GM21723 (cell line): ENCODE data around the gene KCNIP1.

Experiments used
- ATAC-seq: cut with Tn5 transposase; IDR thresholded peaks from one replicate; pipeline ENCODE4 v1.9.1; 2021; ENCODE audit warnings: mild to moderate bottlenecking, moderate library complexity; ENCODE audit not compliant: unreplicated experiment

Gene KCNIP1

GRCh38 chr5:170508036-170508435 lies 4.2 kb downstream of the KCNIP1 start:
- ATAC-seq: no peak

DNA sequence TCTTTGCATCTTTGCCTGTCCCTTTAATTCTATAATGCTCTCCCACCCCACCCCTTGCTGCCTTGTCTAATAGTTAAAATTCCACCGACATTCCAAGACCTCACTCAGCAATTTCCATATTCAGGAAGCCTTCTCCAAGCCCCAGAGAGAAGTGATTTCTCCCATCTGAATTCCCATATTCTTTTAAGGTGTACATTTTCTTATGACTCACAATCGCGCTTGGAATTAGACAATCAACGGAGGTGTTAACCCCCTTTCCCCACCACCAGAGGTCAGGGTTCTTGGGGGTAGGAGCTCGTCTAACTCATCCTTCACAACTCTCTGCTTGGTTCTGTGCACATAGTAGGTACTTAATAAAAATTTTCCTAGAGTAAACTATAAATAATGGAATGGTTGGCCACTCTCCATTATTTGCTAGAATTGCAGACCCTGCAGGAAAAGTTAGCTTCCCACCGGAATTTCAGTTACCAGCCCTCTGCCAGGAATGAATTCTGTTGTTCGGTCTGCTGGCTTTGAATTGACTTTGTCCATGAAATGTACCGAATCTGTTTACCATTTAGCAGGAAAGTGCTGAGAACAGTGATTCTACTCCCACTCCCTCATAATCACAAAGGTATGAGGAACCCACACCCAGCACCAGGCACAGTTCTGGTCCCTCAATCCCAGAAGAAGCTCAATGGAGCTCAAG lies 5.0 kb downstream of the KCNIP1 start:
- ATAC-seq: no peak

DNA sequence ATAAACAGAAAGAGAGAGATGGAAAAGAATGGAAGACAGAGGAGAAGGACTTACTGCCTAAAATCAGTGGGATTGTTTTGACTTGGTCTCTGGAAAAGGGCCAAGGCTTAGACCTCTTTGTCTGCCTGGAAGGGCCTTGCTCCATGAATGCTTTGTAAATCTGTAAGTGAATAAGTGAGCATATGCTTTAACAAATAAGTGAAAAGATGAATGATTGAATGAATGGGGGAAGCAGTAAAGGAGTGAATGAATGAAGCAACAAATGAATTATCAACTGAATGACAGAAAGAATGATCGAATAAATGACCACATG lies 5.5 kb downstream of the KCNIP1 start:
- no peak for ATAC-seq

DNA sequence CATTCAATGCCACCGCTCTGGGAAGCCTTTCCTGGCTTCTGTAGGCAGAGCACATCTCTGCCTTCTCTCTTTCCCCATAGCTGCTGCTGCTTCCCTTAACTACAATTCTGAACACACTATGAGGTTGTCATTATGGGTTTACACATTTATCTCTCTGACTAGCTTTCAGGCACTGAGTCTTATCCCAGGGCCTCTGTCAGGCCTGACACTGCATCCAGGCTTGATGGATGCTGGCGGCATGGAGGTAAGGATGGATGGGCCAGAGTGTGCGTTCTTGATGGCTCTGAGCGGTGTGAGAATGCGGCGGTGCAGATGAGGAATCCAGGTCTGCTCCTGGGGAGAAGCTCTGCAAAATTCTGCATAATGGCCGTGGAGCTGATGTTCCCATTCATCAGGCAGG lies 6.3 kb downstream of the KCNIP1 start:
- ATAC-seq: no peak

DNA sequence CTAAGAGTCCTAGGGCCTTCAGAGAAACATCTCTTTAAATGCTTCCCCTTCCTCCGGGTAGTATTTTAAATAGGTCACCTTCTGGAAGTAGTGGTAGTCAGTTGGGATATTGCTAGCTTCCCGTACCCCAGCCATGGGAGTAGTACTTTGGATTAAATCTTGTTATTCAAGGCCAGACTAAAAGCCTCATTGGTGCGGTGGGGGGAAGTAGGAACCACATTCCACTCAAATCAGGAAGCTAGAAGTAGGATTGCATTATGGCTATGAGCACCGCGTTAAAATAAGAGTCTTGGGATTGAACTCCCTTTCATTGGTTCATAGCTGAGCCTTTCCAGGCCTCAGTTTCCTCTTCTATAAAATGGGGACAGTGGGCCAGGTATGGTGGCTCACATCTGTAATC lies 6.7 kb downstream of the KCNIP1 start:
- no peak for ATAC-seq

- ATAC-seq: no peak
Measured at GRCh38 chr5:170511551-170512258, 7.9 kb downstream of the KCNIP1 start.

DNA sequence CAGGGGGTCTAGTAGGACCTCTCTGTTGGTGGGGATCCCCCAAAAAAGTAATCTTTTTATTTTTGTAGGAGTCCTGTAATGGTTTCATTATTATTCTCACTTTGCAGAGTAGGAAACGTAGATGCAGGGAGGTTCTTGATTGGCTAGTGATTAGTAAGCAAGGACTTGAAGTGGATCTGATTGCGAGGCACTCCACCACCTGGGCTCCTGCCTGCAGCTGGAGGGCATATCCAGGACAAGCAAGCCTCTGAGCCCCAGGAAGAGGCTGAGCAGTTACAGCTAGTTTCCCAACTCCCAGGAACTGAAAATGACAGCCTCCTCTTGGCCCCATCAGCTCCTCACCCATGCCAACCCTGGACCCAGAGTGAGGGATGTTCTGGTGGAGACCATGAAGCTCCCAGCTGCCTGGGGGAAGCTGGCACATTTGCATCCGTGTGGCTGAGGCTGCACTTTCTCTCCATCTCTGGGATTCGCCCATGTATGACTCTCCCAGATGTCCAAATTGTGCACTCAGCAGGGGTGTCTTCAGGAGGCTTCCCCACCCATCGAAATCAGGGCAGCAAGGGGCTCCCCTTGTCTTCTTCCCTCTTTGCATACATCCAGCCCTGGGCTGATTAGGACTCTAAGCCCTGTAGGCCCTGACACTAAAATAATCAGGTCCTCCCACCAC lies 10.2 kb downstream of the KCNIP1 start:
- ATAC-seq: no peak

GRCh38 chr5:170517411-170517810 lies 13.6 kb downstream of the KCNIP1 start:
- no peak for ATAC-seq

DNA sequence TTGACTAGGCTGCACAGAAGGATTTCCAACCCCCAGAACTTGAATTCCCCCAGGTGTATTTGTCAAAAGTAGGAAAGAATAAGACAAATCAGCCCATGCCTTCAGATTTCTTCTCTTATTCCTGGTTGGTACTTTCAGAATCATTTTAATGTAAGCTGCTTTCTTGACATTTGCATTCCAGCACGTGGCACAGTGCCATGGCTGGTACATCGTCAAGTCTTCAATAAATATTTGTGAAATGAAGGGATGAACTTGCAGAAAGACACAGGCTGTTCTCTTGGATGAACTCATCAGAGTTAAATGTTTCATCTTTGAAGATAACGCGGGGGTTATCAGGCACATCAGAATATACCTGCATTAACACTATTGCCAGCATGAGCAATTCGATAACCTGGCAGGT lies 14.5 kb downstream of the KCNIP1 start:
- ATAC-seq: no peak

- no peak for ATAC-seq
Measured at GRCh38 chr5:170519549-170519948, 15.7 kb downstream of the KCNIP1 start.

DNA sequence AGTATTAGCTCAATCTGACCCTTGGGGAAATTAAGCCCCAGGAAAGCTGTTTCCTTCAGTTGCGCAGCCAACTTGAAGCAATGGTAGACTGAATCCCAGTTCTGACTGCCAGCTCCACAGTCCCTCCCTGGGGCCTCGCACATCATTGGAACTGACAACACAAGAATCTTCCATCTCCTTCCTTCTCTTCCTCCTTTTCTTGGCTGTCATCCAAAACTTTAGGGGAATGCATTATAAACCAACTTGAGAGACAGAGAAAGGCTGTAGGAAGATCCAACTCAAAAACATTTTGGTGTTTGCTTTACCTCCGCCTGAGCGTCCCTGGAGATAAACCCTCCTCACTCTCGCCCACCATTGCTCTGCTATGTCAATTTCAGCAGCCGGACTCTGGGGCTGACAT lies 16.6 kb downstream of the KCNIP1 start:
- no peak for ATAC-seq

DNA sequence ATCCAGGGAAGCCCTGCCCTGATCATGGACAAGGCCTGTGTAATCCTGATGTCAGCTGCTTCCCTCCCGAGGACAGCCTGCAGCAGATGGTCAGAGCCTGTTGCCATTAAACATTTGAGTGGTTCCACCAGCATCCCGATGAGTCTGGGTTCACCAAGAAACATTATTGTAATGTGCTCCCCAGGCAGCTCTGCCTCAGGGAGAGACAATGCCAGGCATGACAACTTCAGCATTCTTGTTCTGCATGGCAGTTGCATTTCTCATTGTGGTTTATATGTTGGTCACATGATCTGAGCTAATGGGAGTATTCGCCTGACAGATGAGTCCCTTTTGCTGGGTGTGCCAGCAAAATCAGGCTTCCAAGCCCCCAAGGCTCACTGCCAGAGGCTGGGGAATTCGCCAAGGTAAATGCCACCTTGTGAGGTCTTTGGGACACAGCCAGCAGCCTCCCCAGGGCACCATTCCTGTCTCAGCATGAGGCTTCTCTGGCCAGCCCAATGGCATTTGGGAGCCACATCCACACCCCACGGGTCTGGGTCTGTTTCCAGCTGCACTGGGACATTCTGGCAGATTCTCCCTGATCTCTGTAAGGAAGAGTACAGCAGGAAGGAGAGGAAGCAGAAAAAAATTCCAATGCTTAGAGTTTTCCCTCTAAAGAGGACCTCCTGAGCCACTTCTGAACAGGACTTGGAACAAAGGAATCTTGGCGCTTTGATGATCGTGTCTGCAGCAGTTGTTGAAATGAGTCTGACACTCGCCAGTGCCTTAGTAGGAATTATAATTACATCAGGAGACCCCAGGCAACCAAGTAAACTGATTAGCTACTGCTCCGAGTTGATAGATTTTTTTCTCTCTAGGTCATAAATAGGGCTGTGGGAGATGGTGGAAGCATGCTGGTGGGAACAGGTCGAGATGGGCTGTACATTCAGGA lies 18.7 kb downstream of the KCNIP1 start:
- no peak for ATAC-seq

DNA sequence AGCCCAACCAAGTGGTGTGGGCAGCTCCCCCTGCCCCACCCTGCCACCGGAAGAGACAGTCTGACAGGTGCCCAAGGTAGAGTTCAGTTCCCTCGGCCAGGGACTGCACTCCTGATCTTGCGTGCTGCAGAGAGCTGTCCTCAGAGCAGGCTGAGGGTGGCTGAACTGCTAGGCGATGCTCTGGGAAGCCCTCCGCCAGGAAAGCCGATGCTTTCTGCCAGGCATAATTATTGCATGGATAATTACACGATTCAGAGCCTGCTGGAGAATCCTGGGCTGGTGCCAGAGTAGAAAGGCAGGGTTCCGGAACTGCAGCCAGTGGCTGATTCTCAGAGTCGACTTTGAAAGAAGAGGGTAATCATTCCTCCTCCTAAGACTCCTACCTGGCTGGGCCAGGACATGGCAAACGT lies 19.3 kb downstream of the KCNIP1 start:
- ATAC-seq: no peak

DNA sequence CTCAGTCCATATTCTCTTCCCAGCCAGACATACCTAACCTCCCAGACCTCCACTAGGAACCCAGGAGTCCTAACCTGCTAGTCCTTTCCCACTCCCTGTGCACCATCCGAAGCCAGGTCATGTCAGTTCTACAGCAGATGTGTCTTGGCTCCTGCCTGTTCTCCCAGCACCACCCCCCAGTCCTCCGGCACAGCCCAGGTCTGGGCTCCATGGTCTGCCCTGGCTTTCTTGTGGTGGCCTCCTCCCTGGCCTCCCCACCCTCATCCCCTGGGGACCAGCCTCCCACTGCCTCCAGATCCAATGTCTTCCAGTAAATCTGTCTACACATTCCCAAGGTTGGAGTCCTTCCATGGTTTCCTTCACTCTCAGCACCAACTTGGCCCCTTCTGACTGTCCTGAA lies 20.0 kb downstream of the KCNIP1 start:
- ATAC-seq: no peak

GRCh38 chr5:170524576-170524975 lies 20.8 kb downstream of the KCNIP1 start:
- no peak for ATAC-seq

GRCh38 chr5:170525470-170526211 lies 21.8 kb downstream of the KCNIP1 start:
- ATAC-seq: no peak

DNA sequence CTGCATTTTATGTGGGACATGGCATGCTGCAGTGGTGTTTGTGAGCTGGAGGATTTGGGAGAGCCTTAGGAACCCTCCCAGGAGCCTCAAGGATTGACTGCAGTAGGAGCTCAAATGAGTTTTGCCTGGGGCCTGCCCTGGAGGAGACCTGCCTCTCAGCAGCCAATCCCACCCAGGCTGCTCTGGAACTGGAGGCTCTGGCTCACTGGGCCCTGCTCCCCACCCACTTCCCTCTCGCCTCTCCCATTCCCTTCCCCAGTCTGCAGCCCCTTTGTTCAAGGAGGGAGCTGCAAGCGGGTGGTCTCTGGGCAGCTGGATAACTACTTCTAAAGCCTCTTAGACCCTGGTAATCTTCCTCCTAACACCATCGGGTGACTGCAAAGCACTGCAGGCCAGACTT lies 24.2 kb downstream of the KCNIP1 start:
- no peak for ATAC-seq

DNA sequence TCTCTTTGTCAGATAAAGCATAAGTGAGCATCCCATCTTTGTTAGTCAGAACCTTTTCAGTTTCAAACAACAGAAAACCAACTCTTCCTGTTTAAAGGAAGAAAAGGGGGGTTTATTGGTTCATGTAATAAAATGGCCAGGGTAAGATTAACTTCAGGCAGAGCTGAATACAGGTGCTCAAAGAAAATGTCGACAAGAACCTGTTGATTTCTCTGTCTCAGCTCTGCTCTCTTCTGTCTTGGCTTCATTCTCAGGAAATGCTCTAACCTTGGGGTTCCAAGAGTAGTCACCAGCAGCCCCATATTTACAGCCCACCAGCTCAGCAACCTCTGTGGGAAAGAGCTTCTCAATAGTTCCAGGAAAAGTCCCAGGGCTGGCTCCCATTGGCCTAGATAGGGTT lies 25.2 kb downstream of the KCNIP1 start:
- ATAC-seq: no peak

GRCh38 chr5:170532935-170533334 lies 29.1 kb downstream of the KCNIP1 start:
- ATAC-seq: no peak

- no peak for ATAC-seq
Measured at GRCh38 chr5:170533383-170533782, 29.6 kb downstream of the KCNIP1 start.

DNA sequence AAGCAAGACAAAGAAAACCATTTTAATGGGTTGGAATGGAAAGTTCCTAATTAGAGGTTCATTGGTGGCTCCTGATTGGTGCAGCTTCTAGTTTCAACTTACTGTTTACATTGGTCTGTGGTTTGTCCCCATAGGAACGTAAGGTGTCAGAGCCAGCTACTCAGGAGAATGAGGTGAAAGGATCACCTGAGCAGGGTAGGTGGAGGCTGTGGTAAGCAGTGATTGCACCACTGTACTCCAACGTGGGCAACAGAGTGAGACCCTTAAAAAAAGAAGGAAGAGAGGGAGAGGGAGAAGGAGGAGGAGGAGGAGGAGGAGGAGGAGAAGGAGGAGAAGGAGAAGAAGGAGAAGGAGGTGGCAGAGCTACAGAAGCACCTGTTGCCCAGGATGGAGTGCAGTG lies 30.4 kb downstream of the KCNIP1 start:
- ATAC-seq: no peak
